Adipocyte (in vitro differentiated cells): ENCODE data around the gene HDLBP.

ENCODE experiments used
- DNase-seq: peaks from one replicate; pipeline ENCODE4 v3.0.0-alpha.2; 2015; ENCODE audit warnings: low read depth
- H3K27me3 ChIP-seq: replicated peaks from 2 replicates; pipeline ENCODE4 v1.7.0; 2013; ENCODE audit warnings: mild to moderate bottlenecking, low read length, moderate library complexity; ENCODE audit not compliant: control insufficient read depth, insufficient read depth
- H3K36me3 ChIP-seq: 2 replicates; pipeline ENCODE4 v1.7.0; 2013; ENCODE audit warnings: low read length, mild to moderate bottlenecking, moderate library complexity; ENCODE audit not compliant: control insufficient read depth, insufficient read depth, severe bottlenecking
- H3K4me1 ChIP-seq: 2 replicates; pipeline ENCODE4 v1.7.0; 2013; ENCODE audit warnings: mild to moderate bottlenecking, low read length, moderate library complexity; ENCODE audit not compliant: control insufficient read depth, insufficient read depth
- H3K4me3 ChIP-seq: 2 replicates; pipeline ENCODE4 v1.7.0; 2013; ENCODE audit warnings: mild to moderate bottlenecking, low read length, moderate library complexity
- H3K9ac ChIP-seq: 2 replicates; pipeline ENCODE4 v1.7.0; 2013; ENCODE audit warnings: mild to moderate bottlenecking, low read length, moderate library complexity
- H3K9me3 ChIP-seq: 2 replicates; pipeline ENCODE4 v1.7.0; 2013; ENCODE audit warnings: mild to moderate bottlenecking, low read length, moderate library complexity; ENCODE audit not compliant: control insufficient read depth

The HDLBP gene

DNA sequence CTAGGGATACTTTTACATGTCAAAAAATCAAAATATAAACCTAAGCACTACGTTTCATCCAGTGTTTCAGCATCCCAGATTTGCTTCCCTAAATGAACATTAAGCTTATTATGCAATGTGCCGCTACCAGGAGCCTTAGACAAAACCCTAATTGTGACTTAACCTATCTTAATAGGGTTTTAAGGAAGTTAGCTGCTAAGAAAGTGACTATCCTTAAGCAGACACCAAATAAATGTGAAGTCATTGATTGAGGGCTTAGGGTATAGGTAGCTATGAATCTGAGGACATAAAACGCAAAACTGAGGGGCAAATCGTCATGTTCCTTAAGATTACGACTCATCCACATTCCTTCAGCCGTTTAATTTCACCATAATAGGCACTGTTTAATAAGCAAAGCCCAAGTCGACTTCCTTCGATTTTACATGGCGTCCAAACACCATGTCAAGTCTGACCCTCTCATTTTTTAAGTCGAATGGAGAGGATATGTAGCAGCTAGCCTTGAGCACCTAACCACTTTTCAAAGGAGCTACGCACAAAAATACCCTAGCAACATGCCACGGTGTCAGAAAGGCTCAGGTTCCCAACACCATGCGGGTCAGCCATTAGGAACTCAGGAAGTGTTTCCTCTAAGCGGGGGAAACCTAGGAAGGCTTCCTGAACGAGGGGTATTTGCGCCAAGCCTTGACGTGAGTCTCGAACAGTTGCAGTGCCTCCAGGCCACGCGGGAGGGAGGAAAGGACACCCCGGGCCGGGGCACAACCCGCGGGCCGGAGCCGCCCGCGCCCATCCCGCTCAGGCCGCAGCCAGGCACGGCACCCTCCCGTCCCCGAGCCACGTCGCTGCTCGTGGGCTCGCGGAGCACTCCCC lies 1.0 kb downstream of the HDLBP start:
- no peaks in the 10 kb centered on the region for H3K9me3 ChIP-seq
- no peaks in the 10 kb centered on the region for H3K36me3 ChIP-seq
- peak overlapping the region; percentile 100 for H3K9ac ChIP-seq
- H3K27me3 ChIP-seq = no peaks in the 10 kb centered on the region
- H3K4me1 ChIP-seq = peaks cover 59% of the 10 kb centered on the region
- peak overlapping the region; percentile 98 for H3K4me3 ChIP-seq
- DNase-seq = peak; percentile 71

DNA sequence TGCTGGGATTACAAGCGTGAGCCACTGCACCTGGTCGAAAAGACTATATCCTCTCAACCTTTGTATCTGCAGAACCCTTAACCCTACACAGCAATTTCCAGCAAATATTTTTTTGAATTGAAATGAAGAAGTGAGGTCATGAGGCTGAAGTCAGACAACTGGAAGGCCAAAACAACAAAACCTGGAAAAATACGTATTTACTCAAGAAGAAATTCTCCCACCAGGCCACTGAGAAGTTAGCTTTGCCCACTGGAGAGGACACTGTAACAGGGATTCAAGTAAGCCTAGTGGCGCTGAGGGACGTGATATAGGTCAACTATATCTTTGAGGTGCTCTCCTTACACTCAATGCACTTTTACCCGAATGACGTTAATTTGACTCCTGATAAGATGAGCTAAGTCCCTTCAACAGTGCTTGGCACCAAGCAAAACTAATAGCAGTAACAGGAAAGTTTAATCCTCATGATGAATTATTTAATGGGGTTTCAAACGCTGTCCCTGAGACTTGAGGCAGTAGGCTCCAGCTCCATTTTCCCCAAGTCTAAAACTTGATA lies 1.9 kb downstream of the HDLBP start:
- Histone ChIP-seq H3K9me3 (no peaks in the 10 kb centered on the region), H3K4me3 (peak overlapping the region; percentile 98), H3K36me3 (no peaks in the 10 kb centered on the region), H3K9ac (peak overlapping the region; percentile 100), H3K4me1 (peaks cover 55% of the 10 kb centered on the region), H3K27me3 (no peaks in the 10 kb centered on the region)
- no peak for DNase-seq

DNA sequence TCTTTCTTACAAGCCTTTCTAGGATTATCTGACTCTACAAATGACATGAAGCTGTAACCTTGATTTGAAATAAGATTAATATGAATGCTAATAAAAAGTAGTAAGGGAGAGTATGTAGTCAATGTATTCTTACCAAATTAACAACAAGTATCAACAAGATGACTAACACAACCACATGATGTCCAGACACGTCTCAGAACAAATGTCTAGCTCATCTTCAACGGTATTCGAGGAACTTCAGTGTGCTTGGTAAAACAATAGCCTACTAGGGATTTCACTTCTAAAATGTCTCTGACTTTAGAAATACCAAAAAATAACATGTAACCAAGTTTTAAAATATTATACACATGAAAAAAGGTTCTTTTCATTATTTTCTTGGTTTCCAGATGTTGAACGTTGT lies 3.4 kb downstream of the HDLBP start:
- no peak for DNase-seq
- Histone ChIP-seq H3K4me3 (no peak overlapping the region), H3K4me1 (peaks cover 47% of the 10 kb centered on the region), H3K9me3 (no peaks in the 10 kb centered on the region), H3K27me3 (no peaks in the 10 kb centered on the region), H3K36me3 (no peaks in the 10 kb centered on the region), H3K9ac (no peak overlapping the region)

- Histone ChIP-seq H3K4me1 (peaks cover 44% of the 10 kb centered on the region), H3K9ac (no peak overlapping the region), H3K4me3 (no peak overlapping the region), H3K36me3 (no peaks in the 10 kb centered on the region), H3K27me3 (no peaks in the 10 kb centered on the region), H3K9me3 (no peaks in the 10 kb centered on the region)
- DNase-seq = no peak
Measured at GRCh38 chr2:241310917-241311566, 4.4 kb downstream of the HDLBP start.

- H3K4me1 ChIP-seq = peaks cover 44% of the 10 kb centered on the region
- no peaks in the 10 kb centered on the region for H3K36me3 ChIP-seq
- peak; percentile 38 for DNase-seq
- H3K27me3 ChIP-seq = no peaks in the 10 kb centered on the region
- H3K9me3 ChIP-seq = no peaks in the 10 kb centered on the region
- peak overlapping the region; percentile 31 for H3K9ac ChIP-seq
- H3K4me3 ChIP-seq = no peak overlapping the region
Measured at GRCh38 chr2:241309684-241310117, 5.8 kb downstream of the HDLBP start.

DNA sequence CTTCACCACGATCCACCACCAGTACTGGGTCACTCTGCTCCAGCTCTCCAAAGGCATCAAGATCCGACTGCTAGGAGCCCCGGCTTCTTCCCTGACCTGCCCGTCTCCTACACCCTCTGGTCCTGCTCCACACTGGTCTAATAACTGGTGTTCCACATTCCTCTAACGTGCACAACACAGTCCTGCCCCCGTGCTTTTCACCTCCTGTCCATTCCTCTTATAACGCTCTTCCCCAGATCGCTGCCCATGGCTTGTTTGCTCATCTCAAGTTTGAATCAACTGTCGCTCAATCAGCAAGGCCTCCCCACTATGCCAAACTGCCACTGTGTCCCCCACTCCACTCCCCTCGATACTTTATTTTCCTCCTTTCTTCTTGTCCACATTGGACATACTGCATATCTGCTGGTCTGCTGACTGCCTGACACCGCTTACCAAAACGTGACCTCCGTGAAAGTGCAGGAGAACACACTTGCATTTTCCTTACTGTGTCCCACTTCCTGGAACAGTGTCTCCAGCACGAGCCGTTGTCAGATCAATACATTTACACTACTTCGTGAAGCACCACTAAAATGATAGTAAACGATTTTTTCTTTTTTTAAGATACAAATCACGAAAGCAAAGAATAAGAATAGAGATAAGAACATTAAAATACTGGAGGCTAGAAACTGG lies 6.5 kb downstream of the HDLBP start:
- H3K9ac ChIP-seq = no peak overlapping the region
- no peak for DNase-seq
- H3K4me3 ChIP-seq = no peak overlapping the region
- peaks cover 40% of the 10 kb centered on the region for H3K4me1 ChIP-seq
- no peaks in the 10 kb centered on the region for H3K27me3 ChIP-seq
- H3K36me3 ChIP-seq = no peaks in the 10 kb centered on the region
- no peaks in the 10 kb centered on the region for H3K9me3 ChIP-seq

DNA sequence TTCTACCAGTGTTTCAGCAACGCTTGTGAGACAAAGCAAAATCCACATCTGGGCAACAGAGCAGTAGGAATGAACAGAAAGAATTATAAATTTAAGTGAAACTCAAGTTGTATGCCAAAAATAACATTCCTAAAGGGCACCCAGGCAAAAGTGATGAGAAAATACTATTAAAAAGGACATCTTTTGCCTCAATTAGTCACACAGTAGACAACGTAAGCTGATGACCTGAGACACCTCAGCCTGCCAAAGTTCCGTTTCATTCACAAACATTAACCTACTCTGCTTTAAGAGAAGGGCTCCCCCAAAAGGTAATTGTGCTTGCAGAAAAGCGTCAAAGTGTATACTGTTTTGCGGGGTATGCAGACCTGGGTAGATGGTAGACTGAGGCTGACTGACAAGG lies 7.2 kb downstream of the HDLBP start:
- H3K4me1 ChIP-seq = peaks cover 34% of the 10 kb centered on the region
- no peaks in the 10 kb centered on the region for H3K36me3 ChIP-seq
- no peaks in the 10 kb centered on the region for H3K27me3 ChIP-seq
- no peaks in the 10 kb centered on the region for H3K9me3 ChIP-seq
- no peak overlapping the region for H3K4me3 ChIP-seq
- no peak overlapping the region for H3K9ac ChIP-seq
- DNase-seq = no peak

- H3K9ac ChIP-seq = no peak overlapping the region
- H3K4me3 ChIP-seq = no peak overlapping the region
- H3K4me1 ChIP-seq = peaks cover 34% of the 10 kb centered on the region
- no peaks in the 10 kb centered on the region for H3K27me3 ChIP-seq
- no peak for DNase-seq
- H3K9me3 ChIP-seq = no peaks in the 10 kb centered on the region
- H3K36me3 ChIP-seq = no peaks in the 10 kb centered on the region
Measured at GRCh38 chr2:241307055-241307454, 8.4 kb downstream of the HDLBP start.

- peaks cover 19% of the 10 kb centered on the region for H3K4me1 ChIP-seq
- no peak overlapping the region for H3K4me3 ChIP-seq
- H3K27me3 ChIP-seq = no peaks in the 10 kb centered on the region
- no peak overlapping the region for H3K9ac ChIP-seq
- H3K9me3 ChIP-seq = no peaks in the 10 kb centered on the region
- no peak for DNase-seq
- H3K36me3 ChIP-seq = no peaks in the 10 kb centered on the region
Measured at GRCh38 chr2:241304039-241304670, 11.3 kb downstream of the HDLBP start.

- H3K4me3 ChIP-seq = no peak overlapping the region
- no peaks in the 10 kb centered on the region for H3K9me3 ChIP-seq
- peaks cover 14% of the 10 kb centered on the region for H3K4me1 ChIP-seq
- no peak overlapping the region for H3K9ac ChIP-seq
- H3K27me3 ChIP-seq = no peaks in the 10 kb centered on the region
- H3K36me3 ChIP-seq = no peaks in the 10 kb centered on the region
- DNase-seq = no peak
Measured at GRCh38 chr2:241302759-241303651, 12.5 kb downstream of the HDLBP start.
